ENCODE data around the gene SLC9A7.

Gene SLC9A7

GRCh38 chrX:46567388-46567787, 191.5 kb downstream of the SLC9A7 start:
- no peak for TF ChIP-seq CTCF (IDR thresholded peaks at IDR 0.05; ENCODE audit: low read depth, low read length, missing control alignments)
- no peak for DNase-seq (ENCODE audit: extremely low read depth, low read depth)
- H3K4me3 ChIP-seq (replicated peaks; ENCODE audit: low read depth, low read length), result no peak overlapping the region

- no peak for DNase-seq (ENCODE audit: extremely low read depth, low read depth)
- H3K4me3 ChIP-seq (replicated peaks; ENCODE audit: low read depth, low read length), result no peak overlapping the region
- TF ChIP-seq CTCF (IDR thresholded peaks at IDR 0.05; ENCODE audit: low read depth, low read length, missing control alignments), result no peak
Measured at GRCh38 chrX:46561824-46562657, 196.9 kb downstream of the SLC9A7 start.

- no peak for DNase-seq (ENCODE audit: extremely low read depth, low read depth)
- no peak for TF ChIP-seq CTCF (IDR thresholded peaks at IDR 0.05; ENCODE audit: low read depth, low read length, missing control alignments)
- no peak overlapping the region for H3K4me3 ChIP-seq (replicated peaks; ENCODE audit: low read depth, low read length)
Measured at GRCh38 chrX:46559062-46559461, 199.9 kb downstream of the SLC9A7 start.

GRCh38 chrX:46554942-46555341, 204.0 kb downstream of the SLC9A7 start:
- TF ChIP-seq CTCF (IDR thresholded peaks at IDR 0.05; ENCODE audit: low read depth, low read length, missing control alignments), result no peak
- no peak for DNase-seq (ENCODE audit: extremely low read depth, low read depth)
- no peak overlapping the region for H3K4me3 ChIP-seq (replicated peaks; ENCODE audit: low read depth, low read length)

GRCh38 chrX:46553935-46554334, 205.0 kb downstream of the SLC9A7 start:
- no peak for TF ChIP-seq CTCF (IDR thresholded peaks at IDR 0.05; ENCODE audit: low read depth, low read length, missing control alignments)
- DNase-seq (ENCODE audit: extremely low read depth, low read depth), result no peak
- H3K4me3 ChIP-seq (replicated peaks; ENCODE audit: low read depth, low read length), result no peak overlapping the region

GRCh38 chrX:46551494-46552128, 207.3 kb downstream of the SLC9A7 start:
- DNase-seq (ENCODE audit: extremely low read depth, low read depth), result no peak
- TF ChIP-seq CTCF (IDR thresholded peaks at IDR 0.05; ENCODE audit: low read depth, low read length, missing control alignments), result no peak
- H3K4me3 ChIP-seq (replicated peaks; ENCODE audit: low read depth, low read length), result no peak overlapping the region

Data from HFF-Myc (cell line).